CD4-positive, alpha-beta T cell treated with Interleukin-12 subunit alpha and Interleukin-12 subunit beta, for 1 hour (primary cell): ENCODE measurements around the gene HHIPL2.

Experiments used
- DNase-seq: peaks from one replicate; pipeline ENCODE4 v3.0.0-alpha.2; 2020

The HHIPL2 gene

GRCh38 chr1:222547944-222548671 is at the start of gene HHIPL2:
Gene HHIPL2, minus strand, starts transcription at chr1:222548104. Its CDS starts 60 bp downstream, at chr1:222548044.
- no peak for DNase-seq

GRCh38 chr1:222596696-222597095 is 48.8 kb upstream of the HHIPL2 start:
- DNase-seq = no peak

- no peak for DNase-seq
Measured at GRCh38 chr1:222594789-222595188, 46.9 kb upstream of the HHIPL2 start.

GRCh38 chr1:222592171-222592570 is 44.3 kb upstream of the HHIPL2 start:
- DNase-seq = no peak

- peak; percentile 86 for DNase-seq
Measured at GRCh38 chr1:222589462-222590302, 41.8 kb upstream of the HHIPL2 start, which contains the start of gene TAF1A. Gene TAF1A, minus strand, starts transcription at chr1:222589933.

- DNase-seq = no peak
Measured at GRCh38 chr1:222588135-222588534, 40.2 kb upstream of the HHIPL2 start.

GRCh38 chr1:222586842-222587241 is 38.9 kb upstream of the HHIPL2 start:
- no peak for DNase-seq

- no peak for DNase-seq
Measured at GRCh38 chr1:222583079-222583478, 35.2 kb upstream of the HHIPL2 start.

- DNase-seq = no peak
Measured at GRCh38 chr1:222582099-222582774, 34.3 kb upstream of the HHIPL2 start.

- no peak for DNase-seq
Measured at GRCh38 chr1:222579316-222579715, 31.4 kb upstream of the HHIPL2 start.

GRCh38 chr1:222570837-222571236 is 22.9 kb upstream of the HHIPL2 start:
- no peak for DNase-seq

GRCh38 chr1:222561656-222562055 is 13.8 kb upstream of the HHIPL2 start:
- DNase-seq = no peak

GRCh38 chr1:222557574-222557973 is 9.7 kb upstream of the HHIPL2 start:
- no peak for DNase-seq

GRCh38 chr1:222557148-222557547 is 9.2 kb upstream of the HHIPL2 start:
- no peak for DNase-seq

- DNase-seq = no peak
Measured at GRCh38 chr1:222555992-222556615, 8.2 kb upstream of the HHIPL2 start.

GRCh38 chr1:222554177-222554576 is 6.3 kb upstream of the HHIPL2 start:
- DNase-seq = no peak

- no peak for DNase-seq
Measured at GRCh38 chr1:222552882-222553281, 5.0 kb upstream of the HHIPL2 start.

- DNase-seq = no peak
Measured at GRCh38 chr1:222547260-222547614, 667 bp downstream of the HHIPL2 start.

GRCh38 chr1:222546548-222547259 is 1.2 kb downstream of the HHIPL2 start:
- no peak for DNase-seq

GRCh38 chr1:222546091-222546490 is 1.8 kb downstream of the HHIPL2 start:
- no peak for DNase-seq

- DNase-seq = no peak
Measured at GRCh38 chr1:222543817-222544216, 4.1 kb downstream of the HHIPL2 start.

GRCh38 chr1:222540598-222540995 is 7.3 kb downstream of the HHIPL2 start:
- DNase-seq = no peak
